Spleen (tissue), 11 donors: ENCODE measurements around the gene SH3RF1. TPM values are rescaled to one million over a fixed set of nuclear protein-coding genes. Genes with fewer than 3 reads are reported as not detected.

Experiments used
- DNase-seq: peaks from one replicate; pipeline ENCODE4 v3.0.0-alpha.2; 2020
- H3K27ac ChIP-seq, 8 donors: fragments of 200-600 bp; sonication (generic) in 7 of 8; 1 replicate in 4 of 8; 2 replicates in 4 of 8; pipeline versions ENCODE4 v1.5.0 to v1.8.0; 2016 to 2021; ENCODE audit warnings: inconsistent platforms in 4 of 8, mild to moderate bottlenecking in 4 of 8, moderate library complexity in 1 of 8
- H3K27me3 ChIP-seq, 7 donors: fragments of 200-600 bp; sonication (generic) in 6 of 7; replicated peaks in 1 of 7; 1 replicate in 4 of 7; 2 replicates in 3 of 7; pipeline versions ENCODE4 v1.5.0 to v1.8.0; 2016 to 2021; ENCODE audit warnings: inconsistent platforms in 3 of 7, mild to moderate bottlenecking in 1 of 7
- H3K36me3 ChIP-seq, 6 donors: fragments of 200-600 bp; sonication (generic) in 5 of 6; 1 replicate in 4 of 6; 2 replicates in 2 of 6; pipeline versions ENCODE4 v1.5.0 to v1.8.0; 2016 to 2021; ENCODE audit warnings: inconsistent platforms in 2 of 6
- H3K4me1 ChIP-seq, 6 donors: fragments of 200-600 bp; sonication (generic) in 5 of 6; 1 replicate in 3 of 6; 2 replicates in 3 of 6; pipeline versions ENCODE4 v1.5.0 to v1.8.0; 2016 to 2021; ENCODE audit warnings: inconsistent platforms in 3 of 6
- H3K4me3 ChIP-seq, 8 donors: fragments of 200-600 bp; sonication (generic) in 7 of 8; 1 replicate in 4 of 8; 2 replicates in 4 of 8; pipeline versions ENCODE4 v1.5.0 to v1.8.0; 2016 to 2021; ENCODE audit warnings: inconsistent platforms in 4 of 8, mild to moderate bottlenecking in 4 of 8, moderate library complexity in 2 of 8
- H3K9me3 ChIP-seq, 8 donors: fragments of 200-600 bp; sonication (generic) in 7 of 8; 1 replicate in 4 of 8; 2 replicates in 4 of 8; pipeline versions ENCODE4 v1.5.0 to v1.8.0; 2016 to 2021; ENCODE audit warnings: inconsistent platforms in 4 of 8
- CTCF ChIP-seq, 11 experiments: fragments of 200-600 bp in 7 of 11; fragments of 450-650 bp in 4 of 11; sonication (generic) in 4 of 11; IDR thresholded peaks in 8 of 11; conservative IDR thresholded peaks in 3 of 11; 1 replicate in 7 of 11; 2 replicates in 4 of 11; pipeline versions ENCODE4 v1.4.0 to v1.8.0; 2016 to 2021; ENCODE audit warnings: antibody characterized with exemption in 11 of 11, inconsistent platforms in 4 of 11, mild to moderate bottlenecking in 1 of 11
- POLR2A ChIP-seq, 3 donors: fragments of 450-650 bp; IDR thresholded peaks; one replicate each; pipeline ENCODE4 v1.5.1; 2017; ENCODE audit warnings: antibody characterized with exemption in 3 of 3, mild to moderate bottlenecking in 1 of 3
- POLR2AphosphoS5 ChIP-seq, 3 donors: sonication (generic); formaldehyde crosslinking; IDR thresholded peaks; one replicate each; pipeline ENCODE4 v1.5.1; 2017; ENCODE audit warnings: antibody characterized with exemption in 3 of 3
- WGBS, 5 donors: extraction: QIAGEN DNeasy Blood & Tissue Kit in 3 of 5; methylation state at CpG; one replicate each; pipeline versions ENCODE4 v1.1.5 to v1.1.7; 2013 to 2018; 5-methylcytosine and 5-hydroxymethylcytosine counted together
- intact Hi-C: fragments of 100-400 bp; cut with DNase I; formaldehyde crosslinking; loops from one replicate; pipeline ENCODE4 v1.15.0; 2023; ENCODE audit warnings: low total_unique reads
- polyA plus RNA-seq, 3 donors: library from polyadenylated mRNA; stranded (reverse); fragments of 200-250 nt; gene quantifications; one replicate each; pipeline ENCODE4 v1.2.1, GENCODE V29; 2013
- total RNA-seq, 7 donors: library from RNA; depleted of rRNA in 3 of 7; stranded (reverse); fragments of >200 nt in 3 of 7; fragmentation: NEBNext Ultra II Directional in 4 of 7; extraction: Animal tissue kit (Norgen Biotek cat#: 25700) in 4 of 7; gene quantifications; one replicate each; pipeline versions ENCODE4 v1.1.0 to v1.2.1, GENCODE V29; 2016 to 2021
- donor health status: healthy with polysubstance abuse.
- donor health status: DM: no; HTN: no; CAD: no; lungs with moderate emphysema.
- donor health status: DM: no; HTN: no; CAD: no.
- donor health status: Bipolar disorder and iron deficiency.
- donor health status: healthy.
- donor health status: DM: no; HTN: no; CAD: no.
- donor health status: DM: yes; HTN: yes; CAD: no.

Gene SH3RF1
- total and polyA plus RNA-seq, 10 donors: 1.1 to 18.6 (median 10.0) TPM

- TF ChIP-seq CTCF (IDR thresholded peaks at IDR 0.05 in 8 of 11, conservative IDR thresholded peaks at IDR 0.05 in 3 of 11) (no peak), POLR2AphosphoS5 (IDR thresholded peaks at IDR 0.05) (no peak), POLR2A (IDR thresholded peaks at IDR 0.05) (no peak)
- Histone ChIP-seq H3K4me3 (no peak overlapping the region), H3K4me1 (peaks cover 0 to 16% (median 4%) of the 10 kb centered on the region in 6 donors), H3K27me3 (no peaks in the 10 kb centered on the region), H3K9me3 (peaks cover 0 to 6% (median 0%) of the 10 kb centered on the region in 8 donors), H3K36me3 (no peaks in the 10 kb centered on the region), H3K27ac (no peak overlapping the region)
- intact Hi-C loops: no loop called here
- 72 to 87% (median 78%) methylated on average over 3 of the region's 3 CpGs for WGBS, 5 donors
- DNase-seq: no peak
Observed at GRCh38 chr4:169208090-169208455, 62.7 kb downstream of the SH3RF1 start.

- Histone ChIP-seq H3K9me3 (peaks cover 0 to 1% (median 0%) of the 10 kb centered on the region in 8 donors), H3K36me3 (no peaks in the 10 kb centered on the region), H3K27me3 (no peaks in the 10 kb centered on the region), H3K27ac (no peak overlapping the region), H3K4me1 (peaks cover 0 to 16% (median 4%) of the 10 kb centered on the region in 6 donors), H3K4me3 (no peak overlapping the region)
- TF ChIP-seq CTCF (IDR thresholded peaks at IDR 0.05 in 8 of 11, conservative IDR thresholded peaks at IDR 0.05 in 3 of 11) (no peak), POLR2AphosphoS5 (IDR thresholded peaks at IDR 0.05) (no peak), POLR2A (IDR thresholded peaks at IDR 0.05) (no peak)
- no peak for DNase-seq
- 83 to 93% (median 91%) methylated on average over 2 of the region's 2 CpGs for WGBS, 5 donors
- intact Hi-C loops: no loop called here
Observed at GRCh38 chr4:169207436-169208089, 63.2 kb downstream of the SH3RF1 start.

GRCh38 chr4:169205744-169206080 is 65.0 kb downstream of the SH3RF1 start:
- H3K4me1 ChIP-seq: peaks cover 0 to 15% (median 4%) of the 10 kb centered on the region in 6 donors
- TF ChIP-seq CTCF (IDR thresholded peaks at IDR 0.05 in 8 of 11, conservative IDR thresholded peaks at IDR 0.05 in 3 of 11) (no peak), POLR2A (IDR thresholded peaks at IDR 0.05) (no peak), POLR2AphosphoS5 (IDR thresholded peaks at IDR 0.05) (no peak)
- intact Hi-C loops: no loop called here

GRCh38 chr4:169205075-169205743 is 65.5 kb downstream of the SH3RF1 start:
- DNase-seq: no peak
- Histone ChIP-seq H3K36me3 (no peaks in the 10 kb centered on the region), H3K27ac (no peak overlapping the region), H3K9me3 (no peaks in the 10 kb centered on the region), H3K27me3 (no peaks in the 10 kb centered on the region), H3K4me1 (peaks cover 0 to 13% (median under 1%) of the 10 kb centered on the region in 6 donors), H3K4me3 (no peak overlapping the region)
- WGBS, 5 donors: 91 to 93% (median 92%) methylated on average over 3 of the region's 3 CpGs
- no peak for TF ChIP-seq CTCF (IDR thresholded peaks at IDR 0.05 in 8 of 11, conservative IDR thresholded peaks at IDR 0.05 in 3 of 11)
- no peak for TF ChIP-seq POLR2AphosphoS5 (IDR thresholded peaks at IDR 0.05)
- no peak for TF ChIP-seq POLR2A (IDR thresholded peaks at IDR 0.05)
- intact Hi-C loops: no loop called here

More at GRCh38 chr4:169205744-169206080, 65.0 kb downstream of the SH3RF1 start:
- Histone ChIP-seq H3K9me3 (no peaks in the 10 kb centered on the region), H3K27me3 (no peaks in the 10 kb centered on the region), H3K27ac (no peak overlapping the region), H3K4me3 (no peak overlapping the region), H3K36me3 (no peaks in the 10 kb centered on the region)
- DNase-seq: no peak
